Uterus (tissue), 4 donors: ENCODE measurements around the gene FOXA2. TPM values are rescaled to one million over a fixed set of nuclear protein-coding genes. Genes with fewer than 3 reads are reported as not detected.
"Not testable (repeated sequence)": the region's sequence is repeated elsewhere in the genome, so short reads cannot be mapped to it uniquely, and the experiment has no call there.

Source experiments
- DNase-seq, 2 donors: peaks; one replicate each; pipeline ENCODE4 v3.0.0-alpha.2; 2019 to 2020
- H3K27ac ChIP-seq, 2 donors: fragments of 200-600 bp; sonication (generic); 1 replicate in 1 of 2; 2 replicates in 1 of 2; pipeline ENCODE4 v1.5.1; 2016 to 2018
- H3K27me3 ChIP-seq, 2 donors: fragments of 200-600 bp; sonication (generic); one replicate each; pipeline ENCODE4 v1.5.1; 2018 to 2019; ENCODE audit warnings: control low read depth in 1 of 2
- H3K36me3 ChIP-seq, 2 donors: fragments of 200-600 bp; sonication (generic); one replicate each; pipeline ENCODE4 v1.5.1; 2019; ENCODE audit warnings: control low read depth in 1 of 2
- H3K4me1 ChIP-seq, 2 donors: fragments of 200-600 bp; sonication (generic); one replicate each; pipeline ENCODE4 v1.5.1; 2018 to 2019; ENCODE audit warnings: control low read depth in 1 of 2
- H3K4me3 ChIP-seq, 2 donors: fragments of 200-600 bp; sonication (generic); 1 replicate in 1 of 2; 2 replicates in 1 of 2; pipeline ENCODE4 v1.5.1; 2018 to 2019; ENCODE audit warnings: mild to moderate bottlenecking in 1 of 2
- H3K9me3 ChIP-seq, 2 donors: fragments of 200-600 bp; sonication (generic); one replicate each; pipeline ENCODE4 v1.5.1; 2019; ENCODE audit warnings: control low read depth in 1 of 2
- POLR2A ChIP-seq, 2 donors: fragments of 450-650 bp; IDR thresholded peaks; one replicate each; pipeline ENCODE4 v1.6.1; 2016; ENCODE audit warnings: antibody characterized with exemption in 2 of 2, mild to moderate bottlenecking in 1 of 2, moderate library complexity in 1 of 2
- intact Hi-C: fragments of 100-400 bp; cut with DNase I; formaldehyde crosslinking; loops from one replicate; pipeline ENCODE4 v1.15.1; 2023; ENCODE audit warnings: low total_unique reads
- total RNA-seq, 4 donors: library from RNA; depleted of rRNA in 3 of 4; stranded (reverse); fragments of >200 nt in 3 of 4; gene quantifications; one replicate each; pipeline versions ENCODE4 v1.1.0 to v1.2.4, GENCODE V29; 2014 to 2023
- TF ChIP-seq, protein P1 (sequence below), 4 experiments: fragments of 200-600 bp in 2 of 4; fragments of 450-650 bp in 2 of 4; sonication (generic) in 2 of 4; IDR thresholded peaks; one replicate each; pipeline ENCODE4 v1.5.1; 2016 to 2019; ENCODE audit warnings: antibody characterized with exemption in 4 of 4, mild to moderate bottlenecking in 2 of 4, moderate library complexity in 1 of 4
- donor health status: DM: yes; HTN: yes; CAD: no.

The FOXA2 gene
- total RNA-seq, 4 donors from 2014 or later, result 0.14 TPM; not detected in 3

DNA sequence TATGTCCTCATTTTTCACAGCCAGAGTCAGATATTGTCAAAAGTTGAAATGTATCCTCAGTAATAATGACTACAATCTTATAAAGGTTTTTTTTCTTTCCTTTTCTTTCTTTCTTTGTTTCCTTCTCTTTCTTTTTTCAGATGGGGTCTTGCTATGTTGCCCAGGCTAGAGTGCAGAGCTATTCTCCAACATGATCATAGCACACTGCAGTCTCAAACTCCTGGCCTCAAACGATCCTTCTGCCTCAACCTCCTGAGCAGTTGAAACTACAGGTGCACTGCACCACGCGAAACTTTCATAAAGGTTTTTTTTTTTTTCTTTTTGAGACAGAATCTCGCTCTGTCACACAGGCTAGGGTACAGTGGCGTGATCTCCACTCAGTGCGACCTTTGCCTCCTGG is 31.1 kb upstream of the FOXA2 start:
- no peaks in the 10 kb centered on the region for H3K4me1 ChIP-seq
- no peak overlapping the region for H3K27ac ChIP-seq
- intact Hi-C loops, result no loop called here
- H3K9me3 ChIP-seq, result no peaks in the 10 kb centered on the region
- no peak overlapping the region for H3K4me3 ChIP-seq
- peaks cover 0 to 3% of the 10 kb centered on the region in 2 donors for H3K27me3 ChIP-seq
- H3K36me3 ChIP-seq, result no peaks in the 10 kb centered on the region
- TF ChIP-seq POLR2A (IDR thresholded peaks at IDR 0.05), result no peak
- no peak for DNase-seq

DNA sequence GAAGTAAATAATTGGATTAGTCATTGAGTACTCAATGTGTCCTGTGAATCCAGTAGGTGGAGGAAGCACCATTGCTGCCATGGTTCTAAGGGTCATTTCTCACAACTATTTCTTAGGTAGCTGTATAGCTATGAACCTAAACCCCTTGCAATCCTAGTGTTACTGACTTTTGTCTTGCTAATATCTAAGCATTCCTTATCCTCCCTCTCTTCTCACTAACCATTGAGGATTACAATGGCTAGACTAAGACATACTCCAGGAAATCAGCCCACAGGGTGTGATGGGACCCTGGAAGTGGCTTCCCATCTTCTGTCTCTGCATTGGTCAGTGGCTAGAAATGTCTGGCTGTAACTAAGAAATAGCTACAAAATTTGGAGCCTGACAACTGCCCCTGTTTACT is 27.3 kb upstream of the FOXA2 start:
- Histone ChIP-seq H3K36me3 (no peaks in the 10 kb centered on the region), H3K27ac (no peak overlapping the region), H3K9me3 (no peaks in the 10 kb centered on the region), H3K27me3 (peaks cover 0 to 3% of the 10 kb centered on the region in 2 donors), H3K4me1 (no peaks in the 10 kb centered on the region), H3K4me3 (no peak overlapping the region)
- DNase-seq, result no peak
- TF ChIP-seq, protein P1, sequence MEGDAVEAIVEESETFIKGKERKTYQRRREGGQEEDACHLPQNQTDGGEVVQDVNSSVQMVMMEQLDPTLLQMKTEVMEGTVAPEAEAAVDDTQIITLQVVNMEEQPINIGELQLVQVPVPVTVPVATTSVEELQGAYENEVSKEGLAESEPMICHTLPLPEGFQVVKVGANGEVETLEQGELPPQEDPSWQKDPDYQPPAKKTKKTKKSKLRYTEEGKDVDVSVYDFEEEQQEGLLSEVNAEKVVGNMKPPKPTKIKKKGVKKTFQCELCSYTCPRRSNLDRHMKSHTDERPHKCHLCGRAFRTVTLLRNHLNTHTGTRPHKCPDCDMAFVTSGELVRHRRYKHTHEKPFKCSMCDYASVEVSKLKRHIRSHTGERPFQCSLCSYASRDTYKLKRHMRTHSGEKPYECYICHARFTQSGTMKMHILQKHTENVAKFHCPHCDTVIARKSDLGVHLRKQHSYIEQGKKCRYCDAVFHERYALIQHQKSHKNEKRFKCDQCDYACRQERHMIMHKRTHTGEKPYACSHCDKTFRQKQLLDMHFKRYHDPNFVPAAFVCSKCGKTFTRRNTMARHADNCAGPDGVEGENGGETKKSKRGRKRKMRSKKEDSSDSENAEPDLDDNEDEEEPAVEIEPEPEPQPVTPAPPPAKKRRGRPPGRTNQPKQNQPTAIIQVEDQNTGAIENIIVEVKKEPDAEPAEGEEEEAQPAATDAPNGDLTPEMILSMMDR (IDR thresholded peaks at IDR 0.05), result no peak
- TF ChIP-seq POLR2A (IDR thresholded peaks at IDR 0.05), result no peak
- intact Hi-C loops, result no loop called here

DNA sequence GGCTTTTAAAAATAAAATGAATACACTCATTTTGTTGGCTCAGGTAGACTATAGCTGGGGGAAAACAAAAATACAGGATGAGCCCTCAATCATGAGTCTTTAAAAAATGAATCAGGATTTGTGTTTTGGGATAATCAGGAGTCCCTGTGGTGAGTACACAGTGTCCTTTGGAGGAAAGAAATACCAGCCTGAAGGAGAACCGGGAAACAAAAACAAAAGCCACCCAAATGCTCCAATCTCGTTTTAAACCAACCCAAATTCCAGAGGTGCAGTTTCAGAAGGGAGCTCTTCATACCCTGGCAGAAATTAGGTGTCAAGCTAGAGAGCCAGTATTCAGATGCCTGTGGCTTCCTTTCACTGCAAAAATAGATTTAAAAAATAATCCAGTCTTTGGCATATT is 23.3 kb upstream of the FOXA2 start:
- H3K4me1 ChIP-seq, result no peaks in the 10 kb centered on the region
- H3K36me3 ChIP-seq, result no peaks in the 10 kb centered on the region
- intact Hi-C loops, result no loop called here
- TF ChIP-seq, protein P1 (IDR thresholded peaks at IDR 0.05), result no peak
- no peak for TF ChIP-seq POLR2A (IDR thresholded peaks at IDR 0.05)
- no peaks in the 10 kb centered on the region for H3K9me3 ChIP-seq
- DNase-seq, result no peak
- no peak overlapping the region for H3K27ac ChIP-seq
- H3K4me3 ChIP-seq, result no peak overlapping the region
- no peaks in the 10 kb centered on the region for H3K27me3 ChIP-seq

DNA sequence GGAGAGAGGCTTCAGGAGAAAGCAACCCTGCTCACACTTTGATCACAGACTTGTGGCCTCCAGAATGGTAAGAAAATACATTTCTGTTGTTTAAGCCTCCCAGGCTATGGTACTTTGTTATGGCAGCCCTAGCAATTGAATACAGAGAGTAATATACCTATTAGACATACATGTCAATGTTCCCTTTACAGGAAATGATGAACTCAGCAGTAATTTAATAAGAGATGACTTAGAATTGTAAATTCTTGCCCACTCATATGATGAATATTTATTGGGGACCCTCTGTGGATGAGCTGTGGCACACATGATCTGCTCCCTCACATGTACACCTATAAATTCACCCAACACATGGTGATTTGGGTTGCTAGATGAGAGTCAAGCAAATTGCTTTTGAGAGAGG is 20.4 kb upstream of the FOXA2 start:
- no peaks in the 10 kb centered on the region for H3K4me1 ChIP-seq
- no peaks in the 10 kb centered on the region for H3K36me3 ChIP-seq
- no peak for TF ChIP-seq POLR2A (IDR thresholded peaks at IDR 0.05)
- TF ChIP-seq, protein P1 (IDR thresholded peaks at IDR 0.05), result no peak
- H3K9me3 ChIP-seq, result no peaks in the 10 kb centered on the region
- no peak overlapping the region for H3K27ac ChIP-seq
- intact Hi-C loops, result no loop called here
- H3K4me3 ChIP-seq, result no peak overlapping the region
- H3K27me3 ChIP-seq, result no peaks in the 10 kb centered on the region
- no peak for DNase-seq

DNA sequence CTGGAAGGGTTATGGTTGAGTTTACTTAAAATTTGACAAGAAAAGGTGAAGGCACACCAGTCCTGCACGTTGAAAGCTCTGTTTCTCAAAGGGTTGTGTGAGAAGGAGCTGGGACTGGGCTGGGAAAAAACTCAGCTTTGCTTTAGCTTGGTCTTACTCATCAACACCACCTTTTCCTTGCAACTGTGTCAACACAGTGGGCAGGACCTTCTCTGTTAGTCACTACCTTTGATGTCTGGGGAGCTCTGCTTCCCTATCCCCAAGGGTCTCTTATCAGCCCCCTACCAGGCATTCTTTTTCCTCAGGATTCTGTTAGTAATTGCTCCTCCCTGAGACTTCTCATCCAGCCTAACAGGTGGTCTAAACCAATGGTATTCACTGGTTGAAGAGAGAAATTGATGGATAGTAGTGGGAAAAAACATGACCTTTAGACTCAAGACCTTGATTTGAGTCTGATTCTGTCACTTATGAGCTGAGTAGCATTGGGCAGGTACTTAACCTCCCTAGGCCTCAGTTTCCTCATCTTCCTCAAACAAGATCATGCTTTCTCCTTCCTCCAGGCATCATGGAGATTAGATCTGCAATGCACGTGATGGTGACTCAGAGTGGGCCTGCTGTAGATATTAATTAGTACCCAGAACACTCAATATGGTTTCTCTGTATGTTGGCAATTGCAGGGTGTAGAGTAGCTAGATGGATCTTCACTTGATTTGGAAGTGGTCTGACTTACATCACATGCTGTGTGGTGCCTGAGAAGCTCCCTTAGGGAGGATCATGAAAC is 17.2 kb upstream of the FOXA2 start:
- DNase-seq, result no peak
- no peaks in the 10 kb centered on the region for H3K36me3 ChIP-seq
- H3K4me3 ChIP-seq, result no peak overlapping the region
- no peak overlapping the region for H3K27ac ChIP-seq
- H3K9me3 ChIP-seq, result no peaks in the 10 kb centered on the region
- intact Hi-C loops, result no loop called here
- TF ChIP-seq, protein P1 (IDR thresholded peaks at IDR 0.05), result no peak
- no peak for TF ChIP-seq POLR2A (IDR thresholded peaks at IDR 0.05)
- no peaks in the 10 kb centered on the region for H3K4me1 ChIP-seq
- H3K27me3 ChIP-seq, result no peaks in the 10 kb centered on the region

DNA sequence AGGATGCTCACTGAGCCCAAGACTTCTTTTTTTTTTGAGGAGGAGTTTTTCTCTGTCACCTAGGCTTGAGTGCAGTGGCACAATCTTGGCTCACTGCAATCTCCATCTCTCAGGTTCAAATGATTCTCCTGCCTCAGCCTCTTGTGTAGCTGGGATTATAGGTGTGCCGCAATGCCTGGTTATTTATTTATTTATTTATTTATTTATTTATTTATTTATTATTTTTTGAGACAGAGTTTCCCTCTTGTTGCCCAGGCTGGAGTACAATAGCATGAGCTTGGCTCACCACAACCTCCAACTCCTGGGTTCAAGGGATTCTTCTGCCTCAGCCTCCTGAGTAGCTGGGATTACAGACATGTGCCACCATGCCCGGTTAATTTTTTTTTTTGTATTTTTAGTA is 14.9 kb upstream of the FOXA2 start:
- H3K4me3 ChIP-seq, intact Hi-C loops, H3K4me1 ChIP-seq, H3K36me3 ChIP-seq, DNase-seq, H3K9me3 ChIP-seq, H3K27ac ChIP-seq, H3K27me3 ChIP-seq: not testable (repeated sequence)
